T47D (cell line): ENCODE data around the gene NAA10.

Source experiments
- DNase-seq, 2 experiments: peaks; one replicate each; pipeline versions ENCODE4 v3.0.0 to v3.0.0-alpha.2; 2011 to 2012; ENCODE audit warnings: low read depth in 1 of 2, low spot score in 1 of 2
- JUND ChIP-seq: IDR thresholded peaks from 2 replicates; pipeline ENCODE4 v1.6.1; 2012; ENCODE audit warnings: low read depth
- in situ Hi-C: cut with HindIII; loops from 2 replicates; pipeline ENCODE4 v1.10.0; 2016; ENCODE audit warnings: low sequenced_read_pairs, low pct_unique_long_range_greater_than_20kb

NAA10 gene

GRCh38 chrX:153970357-153971123, 35.7 kb upstream of the NAA10 start:
- in situ Hi-C loops = no loop called here
- DNase-seq = peak in 1 of 2 experiments; percentile 45

DNA sequence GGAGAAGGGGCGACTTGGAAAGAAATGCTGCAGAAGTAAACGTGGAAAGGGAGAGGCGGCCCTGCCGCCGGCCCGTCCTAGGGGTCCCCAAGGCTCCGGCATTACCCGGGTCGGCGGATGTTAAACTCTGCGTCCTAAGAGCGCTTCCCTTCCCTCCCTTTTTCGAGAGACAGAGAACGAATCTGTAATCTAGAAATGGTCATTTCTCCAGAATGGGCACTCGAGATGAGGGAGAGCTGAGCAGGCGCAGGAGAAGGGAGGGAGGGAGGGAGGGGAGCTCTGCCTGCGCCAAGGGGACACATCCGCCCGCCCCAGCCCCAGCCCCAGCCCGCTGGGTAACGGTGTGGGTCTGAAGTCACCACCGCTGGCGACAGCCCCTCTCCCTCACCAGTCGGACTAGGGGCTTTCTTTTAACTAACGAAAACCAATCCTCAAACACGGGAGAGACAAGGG, 35.1 kb upstream of the NAA10 start:
- in situ Hi-C loops = no loop called here
- DNase-seq = no peak

More at GRCh38 chrX:153970357-153971123, 35.7 kb upstream of the NAA10 start:
- no peak for TF ChIP-seq JUND

DNA sequence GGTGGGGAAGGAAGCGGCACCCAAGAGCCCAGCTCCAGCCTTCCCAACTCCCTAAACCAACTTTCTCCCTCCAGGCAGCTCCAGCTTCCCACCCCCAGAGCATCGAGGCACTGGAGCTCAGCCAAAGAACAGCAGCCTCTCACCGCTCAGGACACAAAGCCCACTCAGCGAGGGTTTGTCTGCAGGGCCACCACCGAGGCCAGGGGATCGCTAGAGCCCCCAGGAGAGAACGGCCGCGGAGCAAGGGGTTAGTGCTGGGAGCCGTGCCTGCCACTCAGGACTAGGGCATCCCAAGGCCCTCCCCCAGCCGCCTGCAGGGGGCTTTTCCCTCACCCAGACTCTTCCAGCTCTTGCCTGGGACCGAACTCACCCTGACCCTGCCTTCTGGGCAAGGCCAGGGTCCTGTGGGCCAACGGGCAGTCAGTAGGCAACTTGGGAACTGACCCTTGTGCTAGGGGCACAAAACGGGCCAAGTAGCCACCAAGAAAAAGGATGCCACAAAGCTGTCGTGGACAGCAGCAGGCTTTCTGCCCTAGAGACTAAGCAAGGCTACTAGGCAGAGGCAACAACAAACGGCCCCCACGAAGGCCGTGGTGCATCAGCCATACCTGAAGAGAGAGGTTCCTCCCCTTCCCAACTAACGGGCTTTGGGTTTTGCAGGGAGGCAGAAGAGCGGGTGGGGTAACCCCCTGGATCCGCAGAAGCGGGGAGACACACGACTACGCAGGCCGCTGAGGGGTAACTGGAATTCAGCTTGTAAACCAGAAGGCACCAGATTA, 34.5 kb upstream of the NAA10 start:
- no peak for DNase-seq
- in situ Hi-C loops = no loop called here
- no peak for TF ChIP-seq JUND

More for the DNA sequence above, 35.1 kb upstream of the NAA10 start:
- no peak for TF ChIP-seq JUND

- DNase-seq = no peak
- TF ChIP-seq JUND = no peak
- in situ Hi-C loops = no loop called here
Observed at GRCh38 chrX:153968754-153969124, 33.9 kb upstream of the NAA10 start.

- in situ Hi-C loops = no loop called here
- TF ChIP-seq JUND = no peak
- DNase-seq = no peak
Observed at GRCh38 chrX:153968255-153968654, 33.4 kb upstream of the NAA10 start.

GRCh38 chrX:153967536-153968224, 32.8 kb upstream of the NAA10 start:
- TF ChIP-seq JUND = no peak
- in situ Hi-C loops = no loop called here
- no peak for DNase-seq

DNA sequence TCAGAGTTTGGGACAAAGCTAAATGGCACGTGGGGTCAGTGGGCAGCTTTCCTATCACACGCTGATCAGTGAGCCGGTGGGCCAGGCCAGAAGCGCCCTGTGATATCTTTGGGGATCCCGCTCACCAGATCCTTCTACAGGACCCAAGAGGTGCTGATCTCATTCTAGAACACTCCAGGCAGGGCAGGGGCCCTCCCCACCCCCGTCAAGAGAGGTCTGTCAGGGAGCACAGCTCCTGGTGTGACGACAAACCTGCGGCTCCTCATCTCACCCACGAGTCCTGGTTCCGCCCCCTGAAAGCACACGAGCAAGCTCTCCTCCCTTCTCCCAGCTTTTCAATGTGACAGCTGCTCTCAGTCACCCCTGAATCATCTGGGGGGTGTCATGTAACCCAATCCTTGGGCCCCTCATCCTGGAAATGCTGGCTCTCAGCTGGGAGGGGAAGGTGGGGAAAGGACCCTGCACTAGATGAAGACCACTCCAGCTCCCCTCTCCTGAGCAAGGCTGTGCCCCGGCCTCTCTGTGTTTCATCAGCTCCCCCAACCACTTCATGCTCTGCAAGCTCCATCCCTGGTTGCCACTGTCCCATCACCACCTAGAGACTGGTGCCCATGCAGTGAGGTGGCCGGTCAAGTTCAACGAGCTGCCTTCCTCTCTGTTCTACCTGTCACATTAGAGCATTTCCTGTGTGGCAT, 32.2 kb upstream of the NAA10 start:
- no peak for TF ChIP-seq JUND
- no peak for DNase-seq

DNA sequence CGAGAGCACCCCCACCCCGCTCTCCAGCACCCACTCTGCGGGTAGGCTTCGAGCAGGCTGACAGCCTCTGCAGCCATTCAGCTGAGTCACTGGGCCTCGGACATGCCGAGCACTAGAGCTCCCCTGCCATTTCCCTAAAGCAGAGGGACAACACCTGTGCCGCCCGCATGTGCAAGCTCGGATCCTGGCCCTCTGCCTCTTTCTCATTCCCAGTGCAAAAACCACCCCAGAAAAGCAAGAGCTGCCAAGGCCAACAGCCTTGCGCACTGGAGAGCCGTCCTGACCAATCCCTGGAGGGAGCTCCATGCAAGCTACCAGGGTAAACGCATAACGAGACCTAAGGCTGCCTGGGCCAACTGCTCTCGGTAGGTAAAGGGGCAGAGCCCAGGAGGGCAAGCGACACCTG, 31.4 kb upstream of the NAA10 start:
- in situ Hi-C loops = no loop called here
- no peak for DNase-seq
- TF ChIP-seq JUND = no peak

More for the DNA sequence above, 32.2 kb upstream of the NAA10 start:
- in situ Hi-C loops = no loop called here

DNA sequence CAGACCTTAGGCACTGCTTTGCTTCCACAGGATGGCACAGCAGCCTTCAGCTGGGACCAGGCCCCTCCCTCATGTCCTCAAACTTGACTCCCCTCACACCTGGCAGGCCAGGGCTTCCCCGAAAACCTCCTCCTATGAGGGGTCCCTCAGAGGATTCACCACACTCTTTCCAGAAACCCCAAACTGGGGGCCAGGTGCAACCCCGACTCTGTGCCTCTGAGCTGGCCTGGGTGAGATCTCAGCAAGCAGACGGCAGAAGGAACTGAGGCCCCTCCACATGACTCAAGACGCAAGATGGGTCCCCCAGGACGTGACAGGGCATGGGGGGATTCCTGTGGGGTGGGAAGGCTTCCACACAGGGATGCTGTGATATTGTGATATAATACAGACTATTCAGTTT, 30.6 kb upstream of the NAA10 start:
- in situ Hi-C loops = no loop called here
- TF ChIP-seq JUND = no peak
- DNase-seq = no peak

DNA sequence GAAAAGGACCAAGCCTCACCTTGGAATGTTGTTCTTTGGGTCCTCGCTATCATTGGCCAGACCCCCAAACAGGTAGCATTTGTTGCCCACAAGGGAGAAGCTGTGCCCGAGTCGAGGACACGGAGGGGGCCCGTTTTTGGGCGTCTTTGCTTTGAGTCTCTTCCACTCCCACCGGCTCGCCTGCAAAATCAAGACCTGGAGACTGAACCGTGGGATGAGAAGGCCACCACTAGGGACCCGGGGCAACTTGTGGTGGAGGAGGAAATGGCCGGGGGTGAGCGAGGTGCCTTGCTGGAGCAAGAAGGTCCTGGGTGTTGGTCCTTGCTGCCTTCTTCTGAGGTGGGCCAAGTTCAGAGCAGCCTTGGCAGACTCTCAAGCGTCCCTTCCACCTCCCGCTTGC, 29.3 kb upstream of the NAA10 start:
- TF ChIP-seq JUND = no peak
- no peak for DNase-seq
- in situ Hi-C loops = no loop called here

- no peak for DNase-seq
- in situ Hi-C loops = no loop called here
- no peak for TF ChIP-seq JUND
Observed at GRCh38 chrX:153963546-153963945, 28.7 kb upstream of the NAA10 start.

GRCh38 chrX:153961292-153961691, 26.5 kb upstream of the NAA10 start:
- DNase-seq = no peak
- TF ChIP-seq JUND = no peak
- in situ Hi-C loops = no loop called here
